ENCODE measurements around the gene ZNF276.
"Not testable (repeated sequence)": the region's sequence is repeated elsewhere in the genome, so short reads cannot be mapped to it uniquely, and the experiment has no call there.

The ZNF276 gene

DNA sequence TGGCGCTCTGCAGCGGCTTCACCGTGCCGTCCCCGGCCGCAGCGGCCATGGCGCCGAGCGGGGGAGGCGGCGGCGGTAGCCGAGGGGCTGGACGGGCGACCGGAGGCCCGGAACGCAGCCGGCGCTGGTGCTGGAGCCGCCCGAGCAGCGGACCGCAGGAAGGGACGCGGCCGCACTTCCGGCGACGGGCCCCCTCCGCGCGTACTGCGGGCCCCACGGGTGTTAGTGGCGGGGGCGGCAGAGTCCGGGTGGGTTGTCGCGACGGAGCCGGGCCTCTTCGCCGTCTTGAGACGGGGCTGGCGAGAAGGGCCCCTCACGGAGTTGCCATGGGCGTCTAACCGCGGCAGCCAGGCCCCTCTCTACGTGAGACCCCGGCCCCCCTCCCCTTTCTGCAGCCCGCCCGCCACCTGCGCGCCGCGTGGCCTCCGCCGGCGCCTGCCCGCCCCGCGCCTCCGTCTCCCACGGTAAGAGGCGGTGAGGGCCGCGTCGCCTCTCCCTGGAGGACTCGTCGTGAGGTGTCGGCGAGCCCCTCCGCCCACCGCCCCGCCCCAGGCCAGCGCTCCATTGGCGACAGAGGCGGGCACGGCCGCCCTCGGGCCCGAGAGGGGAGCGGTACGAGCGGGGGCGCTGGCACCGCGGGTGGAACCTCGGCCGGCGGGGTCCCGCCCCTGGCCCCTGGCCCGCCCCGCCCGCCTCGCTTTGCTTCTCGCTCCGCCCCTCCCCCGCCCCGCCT lies at the start of gene ZNF276, which contains the start of gene VPS9D1:
Gene ZNF276, plus strand, starts transcription at position 725 of the 733 bp plus-strand sequence. CDS start 104 bp downstream, outside the sequence.
Gene VPS9D1, minus strand, starts transcription at position 86 of the 733 bp plus-strand sequence. Its CDS starts 37 bp downstream, at position 49.
- no peak for DNase-seq

DNA sequence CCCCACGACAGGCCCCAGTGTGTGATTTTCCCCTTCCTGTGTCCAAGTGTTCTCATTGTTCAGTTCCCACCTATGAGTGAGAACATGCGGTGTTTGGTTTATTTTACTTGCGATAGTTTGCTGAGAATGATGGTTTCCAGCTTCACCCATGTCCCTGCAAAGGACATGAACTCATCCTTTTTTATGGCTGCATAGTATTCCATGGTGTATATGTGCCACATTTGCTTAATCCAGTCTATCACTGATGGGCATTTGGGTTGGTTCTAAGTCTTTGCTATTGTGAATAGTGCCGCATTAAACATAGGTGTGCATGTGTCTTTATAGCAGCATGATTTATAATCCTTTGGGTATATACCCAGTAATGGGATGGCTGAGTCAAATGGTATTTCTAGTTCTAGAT lies 49.8 kb upstream of the ZNF276 start:
- not testable (repeated sequence) for DNase-seq

GRCh38 chr16:89672177-89672941 lies 49.0 kb upstream of the ZNF276 start:
- no peak for DNase-seq

GRCh38 chr16:89678258-89678657 lies 43.1 kb upstream of the ZNF276 start:
- no peak for DNase-seq

- DNase-seq, result no peak
These were observed 35.4 kb upstream of the ZNF276 start for GRCh38 chr16:89685916-89686315.

GRCh38 chr16:89686520-89687091 lies 34.7 kb upstream of the ZNF276 start, which contains the start of gene CDK10:
TSS of gene CDK10 (plus strand) at chr16:89686689. CDS start at chr16:89686711, 22 bp downstream.
- peak; percentile 25 to 43 for DNase-seq

GRCh38 chr16:89687092-89687940 lies 34.0 kb upstream of the ZNF276 start:
- DNase-seq, result no peak

GRCh38 chr16:89688395-89688794 lies 32.9 kb upstream of the ZNF276 start:
- no peak for DNase-seq

GRCh38 chr16:89689142-89689541 lies 32.2 kb upstream of the ZNF276 start:
- no peak for DNase-seq

DNA sequence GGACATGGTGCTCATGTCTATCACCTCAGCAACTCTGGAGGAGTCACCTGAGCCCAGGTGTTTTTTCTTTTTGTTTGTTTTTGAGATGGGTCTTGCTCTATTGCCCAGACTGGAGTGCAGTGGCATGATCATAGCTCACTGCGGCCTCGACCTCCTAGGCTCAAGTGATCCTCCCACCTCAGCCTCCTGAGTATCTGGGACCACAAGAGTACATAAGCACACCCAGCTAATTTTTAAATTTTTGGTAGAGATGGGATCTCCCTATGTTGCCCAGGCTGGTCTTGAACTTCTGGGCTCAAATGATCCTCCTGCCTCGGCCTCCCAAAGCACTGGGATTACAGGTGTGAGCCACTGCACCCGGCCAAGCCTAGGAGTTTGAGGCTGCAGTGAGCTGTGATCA lies 31.7 kb upstream of the ZNF276 start:
- not testable (repeated sequence) for DNase-seq

GRCh38 chr16:89690392-89690901 lies 30.9 kb upstream of the ZNF276 start:
- DNase-seq, result no peak

DNA sequence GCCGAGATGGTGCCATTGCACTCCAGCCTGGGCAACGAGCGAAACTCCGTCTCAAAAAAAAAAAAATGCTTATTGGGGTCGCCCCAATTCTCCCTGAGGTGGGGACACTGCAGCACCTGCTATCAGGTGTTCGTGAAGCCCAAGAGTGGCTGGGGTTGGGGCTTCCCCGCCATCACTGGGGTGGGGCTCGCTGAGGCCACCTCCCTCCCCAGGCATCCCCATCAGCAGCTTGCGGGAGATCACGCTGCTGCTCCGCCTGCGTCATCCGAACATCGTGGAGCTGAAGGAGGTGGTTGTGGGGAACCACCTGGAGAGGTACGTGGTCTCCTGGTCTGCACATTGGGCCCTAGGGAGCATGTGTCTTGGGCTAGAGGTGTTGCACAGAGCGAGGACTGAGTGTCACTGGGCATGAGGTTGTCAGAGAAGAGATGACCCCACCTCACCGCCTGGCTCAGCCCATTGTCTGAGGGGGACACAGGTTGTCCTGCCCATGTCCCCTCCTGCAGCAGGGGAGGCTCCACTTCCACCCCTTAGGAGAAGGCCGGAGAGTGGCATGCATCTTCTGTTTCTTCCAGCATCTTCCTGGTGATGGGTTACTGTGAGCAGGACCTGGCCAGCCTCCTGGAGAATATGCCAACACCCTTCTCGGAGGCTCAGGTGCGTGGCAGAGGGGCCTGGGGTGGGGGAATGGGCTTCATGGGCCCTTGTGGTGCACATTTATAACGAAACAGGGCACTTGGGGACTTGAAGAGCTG lies 29.9 kb upstream of the ZNF276 start:
- DNase-seq, result no peak

GRCh38 chr16:89691986-89692569 lies 29.3 kb upstream of the ZNF276 start:
- no peak for DNase-seq

GRCh38 chr16:89693289-89693731 lies 28.0 kb upstream of the ZNF276 start:
- DNase-seq, result no peak

GRCh38 chr16:89693931-89694783 lies 27.2 kb upstream of the ZNF276 start:
- DNase-seq, result no peak

- DNase-seq, result not testable (repeated sequence)
These were observed 26.6 kb upstream of the ZNF276 start for GRCh38 chr16:89694784-89695085.

- DNase-seq, result no peak
These were observed 26.1 kb upstream of the ZNF276 start for GRCh38 chr16:89695086-89695874.

DNA sequence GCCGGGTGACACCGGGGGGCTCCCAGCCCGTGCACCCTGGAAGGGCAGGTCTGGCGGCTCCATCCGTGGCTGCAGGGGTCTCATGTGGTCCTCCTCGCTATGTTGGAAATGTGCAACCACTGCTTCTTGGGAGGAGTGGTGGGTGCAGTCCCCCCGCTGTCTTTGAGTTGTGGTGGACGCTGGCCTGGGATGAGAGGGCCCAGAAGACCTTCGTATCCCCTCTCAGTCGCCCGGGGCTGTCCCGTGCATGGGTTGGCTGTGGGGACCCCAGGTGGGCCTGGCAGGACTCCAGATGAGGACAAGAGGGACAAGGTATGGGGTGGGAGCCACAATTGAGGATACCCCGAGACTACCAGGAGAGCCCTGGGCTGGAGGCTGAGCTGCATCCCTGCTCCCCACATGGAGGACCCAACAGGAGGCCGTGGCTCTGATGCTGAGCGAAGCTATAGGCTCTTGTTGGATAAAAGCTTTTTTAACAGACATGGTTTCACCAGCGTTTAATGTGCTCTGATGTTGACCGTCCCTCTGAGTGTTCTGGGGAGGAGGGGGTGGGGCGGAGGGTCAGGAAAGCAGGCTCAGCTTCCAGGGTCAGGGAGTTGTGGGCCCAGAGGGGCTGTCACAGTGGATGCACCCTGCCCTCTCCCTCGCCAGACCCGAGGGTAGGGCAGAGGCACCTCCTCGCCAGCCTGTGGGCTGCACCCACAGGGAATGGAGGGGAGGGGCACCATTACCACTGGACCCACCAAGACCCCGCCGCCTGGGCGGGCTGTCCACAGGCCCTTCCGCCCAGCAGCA lies 25.3 kb upstream of the ZNF276 start:
- DNase-seq, result no peak

Measured in cerebellar nuclear complex (tissue), 1 donor.